Psoas muscle (tissue), 8 donors: Measurements from ENCODE around the gene TIPARP. TPM values are rescaled to one million over a fixed set of nuclear protein-coding genes. Genes with fewer than 3 reads are reported as not detected.

ENCODE experiments used
- ATAC-seq, 4 donors: fragments of 200-7000 bp; cut with Tn5 transposase; one replicate each; pipeline ENCODE4 v1.9.1; 2020; ENCODE audit warnings: moderate library complexity in 3 of 4, mild to moderate bottlenecking in 2 of 4
- DNase-seq, 2 donors: peaks; one replicate each; pipeline ENCODE4 v3.0.0-alpha.2; 2020
- H3K27ac ChIP-seq: fragments of 200-600 bp; one replicate; pipeline ENCODE4 v1.8.0; 2022
- H3K27me3 ChIP-seq, 3 donors: fragments of 200-600 bp in 1 of 3; one replicate each; pipeline versions ENCODE4 v1.6.1 to v1.8.0; 2013 to 2022; ENCODE audit warnings: low read length in 2 of 3, mild to moderate bottlenecking in 2 of 3, moderate library complexity in 1 of 3; ENCODE audit not compliant: insufficient read depth in 3 of 3
- H3K36me3 ChIP-seq, 2 donors: fragments of 200-600 bp in 1 of 2; one replicate each; pipeline versions ENCODE4 v1.6.1 to v1.8.0; 2013 to 2022; ENCODE audit warnings: low read depth in 1 of 2, mild to moderate bottlenecking in 1 of 2, moderate library complexity in 1 of 2; ENCODE audit not compliant: insufficient read depth in 1 of 2
- H3K4me1 ChIP-seq: fragments of 200-600 bp; one replicate; pipeline ENCODE4 v1.8.0; 2022
- H3K4me3 ChIP-seq: fragments of 200-600 bp; one replicate; pipeline ENCODE4 v1.8.0; 2022; ENCODE audit warnings: mild to moderate bottlenecking
- H3K9me3 ChIP-seq: fragments of 200-600 bp; one replicate; pipeline ENCODE4 v1.8.0; 2022
- CTCF ChIP-seq: fragments of 200-600 bp; IDR thresholded peaks from one replicate; pipeline ENCODE4 v1.8.0; 2022; ENCODE audit warnings: antibody characterized with exemption
- WGBS, 3 donors: extraction: QIAGEN DNeasy Blood & Tissue Kit; methylation state at CpG; one replicate each; pipeline versions ENCODE4 v1.1.6 to v1.1.7; 2013; 5-methylcytosine and 5-hydroxymethylcytosine counted together
- intact Hi-C, 2 donors: fragments of 100-400 bp; cut with DNase I; formaldehyde crosslinking; loops; one replicate each; pipeline versions ENCODE4 v1.11.0 to v1.14.2; 2022
- polyA plus RNA-seq, 3 donors: library from polyadenylated mRNA; stranded (reverse); fragments of 200-250 nt; gene quantifications; one replicate each; pipeline ENCODE4 v1.2.3, GENCODE V29; 2013
- total RNA-seq, 4 donors: library from RNA; stranded (reverse); fragmentation: NEBNext Ultra II Directional in 2 of 4; extraction: Animal tissue kit (Norgen Biotek cat#: 25700) in 2 of 4; gene quantifications; one replicate each; pipeline versions ENCODE4 v1.2.1 to v1.2.4, GENCODE V29; 2021 to 2023
- donor health status: healthy with polysubstance abuse.
- donor health status: DM: no; HTN: no; CAD: no; lungs with moderate emphysema.
- donor health status: Bipolar disorder and iron deficiency.
- donor health status: healthy.
- donor health status: DM: yes; HTN: yes; CAD: no.
- donor health status: DM: no; HTN: no; CAD: no.
- donor health status: DM: no; HTN: no; CAD: no.
- donor health status: DM: yes; HTN: yes; CAD: no.

The TIPARP gene
- total and polyA plus RNA-seq, 7 donors, result 9.4 to 22.3 (median 15.0) TPM

- Histone ChIP-seq H3K4me1 (peaks cover 25% of the 10 kb centered on the region), H3K27ac (no peak overlapping the region), H3K9me3 (no peaks in the 10 kb centered on the region), H3K4me3 (no peak overlapping the region), H3K27me3 (no peaks in the 10 kb centered on the region), H3K36me3 (no peaks in the 10 kb centered on the region)
- DNase-seq, result no peak
- no peak for TF ChIP-seq CTCF
- intact Hi-C loops, result no loop called here
- ATAC-seq, result no peak
Observed at GRCh38 chr3:156639414-156640023, 34.9 kb upstream of the TIPARP start.

- no peak for DNase-seq
- TF ChIP-seq CTCF, result no peak
- H3K27ac ChIP-seq, result peak overlapping the region; percentile 1
- no peaks in the 10 kb centered on the region for H3K9me3 ChIP-seq
- peak; percentile 43 to 68 (median 52) for ATAC-seq
- intact Hi-C loops, result no loop called here
- no peaks in the 10 kb centered on the region for H3K27me3 ChIP-seq
- 0 to 43% (median 0%) methylated on average over 1 of the region's 1 CpG for WGBS, 3 donors
- no peaks in the 10 kb centered on the region for H3K36me3 ChIP-seq
- peaks cover 25% of the 10 kb centered on the region for H3K4me1 ChIP-seq
- H3K4me3 ChIP-seq, result no peak overlapping the region
Observed at GRCh38 chr3:156641618-156641975, 32.8 kb upstream of the TIPARP start.

- intact Hi-C loops, result loop anchor here in 1 of 2 donors (2.0 kb wide), 1 partner anchor 30 kb away; no protein-coding TSS in a partner anchor
Observed at GRCh38 chr3:156642750-156643728, 31.4 kb upstream of the TIPARP start.

GRCh38 chr3:156643729-156644389, 30.5 kb upstream of the TIPARP start:
- no peak overlapping the region for H3K27ac ChIP-seq
- 50 to 53% (median 51%) methylated on average over 6 of the region's 6 CpGs for WGBS, 3 donors

More at GRCh38 chr3:156642750-156643728, 31.4 kb upstream of the TIPARP start:
- ATAC-seq (peak in 2 of 4 donors; percentile 48 to 51), DNase-seq (no peak)
- no peaks in the 10 kb centered on the region for H3K36me3 ChIP-seq
- no peak overlapping the region for H3K4me3 ChIP-seq
- H3K4me1 ChIP-seq, result peaks cover 25% of the 10 kb centered on the region
- H3K9me3 ChIP-seq, result no peaks in the 10 kb centered on the region
- peak overlapping the region; percentile 33 for H3K27ac ChIP-seq
- no peak for TF ChIP-seq CTCF
- WGBS, 3 donors, result 48 to 56% (median 50%) methylated on average over 8 of the region's 8 CpGs
- H3K27me3 ChIP-seq, result no peaks in the 10 kb centered on the region

More at GRCh38 chr3:156643729-156644389, 30.5 kb upstream of the TIPARP start:
- no peaks in the 10 kb centered on the region for H3K9me3 ChIP-seq
- no peak overlapping the region for H3K4me3 ChIP-seq
- ATAC-seq, result peak in 1 of 4 donors; percentile 24
- intact Hi-C loops, result loop anchor here in 1 of 2 donors (2.0 kb wide), 1 partner anchor 29 kb away; no protein-coding TSS in a partner anchor
- no peak for DNase-seq
- H3K4me1 ChIP-seq, result peaks cover 25% of the 10 kb centered on the region
- H3K27me3 ChIP-seq, result no peaks in the 10 kb centered on the region
- no peaks in the 10 kb centered on the region for H3K36me3 ChIP-seq
- no peak for TF ChIP-seq CTCF
